Right lobe of liver (tissue), 4 donors: Measurements from ENCODE around the gene MINK1.

Experiments
- CTCF ChIP-seq, 4 donors: fragments of 200-600 bp in 3 of 4; fragments of 450-650 bp in 1 of 4; IDR thresholded peaks; one replicate each; pipeline versions ENCODE4 v1.5.1 to v1.8.0; 2016 to 2022; ENCODE audit warnings: antibody characterized with exemption in 4 of 4, mild to moderate bottlenecking in 2 of 4
- POLR2A ChIP-seq: fragments of 450-650 bp; IDR thresholded peaks from one replicate; pipeline ENCODE4 v1.6.1; 2017; ENCODE audit warnings: antibody characterized with exemption, mild to moderate bottlenecking
- donor health status: DM: no; HTN: no; CAD: no.
- donor health status: DM: no; HTN: no; CAD: no.
- donor health status: DM: no; HTN: yes; CAD: no.

- TF ChIP-seq POLR2A (no peak), CTCF (IDR thresholded peaks at IDR 0.05) (no peak)
Observed at GRCh38 chr17:4863321-4863720, 30.2 kb downstream of the MINK1 start.
